Right cardiac atrium (tissue), 5 donors: Measurements from ENCODE around the gene SLC9A3. TPM values are rescaled to one million over a fixed set of nuclear protein-coding genes. Genes with fewer than 3 reads are reported as not detected.

ENCODE experiments used
- ATAC-seq, 2 donors: fragments of 200-7000 bp; cut with Tn5 transposase; one replicate each; pipeline versions ENCODE4 v1.8.0 to v1.9.1; 2020; ENCODE audit warnings: moderate library complexity in 2 of 2, mild to moderate bottlenecking in 1 of 2
- DNase-seq, 3 donors: peaks; one replicate each; pipeline ENCODE4 v3.0.0-alpha.2; 2020
- H3K27ac ChIP-seq: one replicate; pipeline ENCODE4 v1.5.1; 2013; ENCODE audit warnings: mild to moderate bottlenecking, low read length, control low read depth, moderate library complexity
- H3K27me3 ChIP-seq: one replicate; pipeline ENCODE4 v1.6.1; 2013; ENCODE audit not compliant: control insufficient read depth, insufficient read depth
- H3K4me1 ChIP-seq: one replicate; pipeline ENCODE4 v1.6.1; 2013; ENCODE audit warnings: low read length; ENCODE audit not compliant: control insufficient read depth, insufficient read depth
- H3K4me3 ChIP-seq: one replicate; pipeline ENCODE4 v1.5.1; 2013; ENCODE audit warnings: low read length, control low read depth
- H3K9me3 ChIP-seq: one replicate; pipeline ENCODE4 v1.6.1; 2013; ENCODE audit warnings: low read length; ENCODE audit not compliant: control insufficient read depth
- WGBS: extraction: QIAGEN DNeasy Blood & Tissue Kit; methylation state at CpG from one replicate; pipeline ENCODE4 v1.1.7; 2013; 5-methylcytosine and 5-hydroxymethylcytosine counted together
- intact Hi-C, 4 donors: fragments of 100-400 bp; cut with DNase I; formaldehyde crosslinking; loops; one replicate each; pipeline versions ENCODE4 v1.11.0 to v1.14.0; 2022 to 2023
- polyA plus RNA-seq: library from polyadenylated mRNA; stranded (reverse); fragments of 200-250 nt; gene quantifications from one replicate; pipeline ENCODE4 v1.2.3, GENCODE V29; 2013
- total RNA-seq, 4 donors: library from RNA; stranded (reverse); fragmentation: NEBNext Ultra II Directional; extraction: Animal tissue kit (Norgen Biotek cat#: 25700); gene quantifications; one replicate each; pipeline ENCODE4 v1.2.1, GENCODE V29; 2021
- donor health status: healthy with polysubstance abuse.
- donor health status: DM: no; HTN: yes; CAD: no.
- donor health status: DM: no; HTN: no; CAD: no.
- donor health status: DM: no; HTN: yes; CAD: no; lungs with severe emphysema.
- donor health status: DM: yes; HTN: yes; CAD: no.

SLC9A3 gene
- total and polyA plus RNA-seq, 5 donors: 0.94 to 1.1 (median 1.0) TPM

GRCh38 chr5:543755-544674, 19.8 kb upstream of the SLC9A3 start:
- peak; percentile 39 to 78 (median 77) for DNase-seq
- H3K4me1 ChIP-seq: no peaks in the 10 kb centered on the region
- no peak overlapping the region for H3K4me3 ChIP-seq
- 72% methylated on average over 30 of the region's 30 CpGs for WGBS
- no peaks in the 10 kb centered on the region for H3K27me3 ChIP-seq
- intact Hi-C loops: no loop called here
- peak; percentile 13 to 38 for ATAC-seq
- no peaks in the 10 kb centered on the region for H3K9me3 ChIP-seq
- H3K27ac ChIP-seq: no peak overlapping the region

GRCh38 chr5:543351-543750, 19.1 kb upstream of the SLC9A3 start:
- Histone ChIP-seq H3K27me3 (no peaks in the 10 kb centered on the region), H3K4me3 (no peak overlapping the region), H3K27ac (no peak overlapping the region), H3K4me1 (no peaks in the 10 kb centered on the region), H3K9me3 (no peaks in the 10 kb centered on the region)
- ATAC-seq: no peak
- intact Hi-C loops: no loop called here
- peak in 2 of 3 donors; percentile 2 to 21 for DNase-seq
- 85% methylated on average over 5 of the region's 5 CpGs for WGBS

GRCh38 chr5:542319-543311, 18.4 kb upstream of the SLC9A3 start:
- H3K9me3 ChIP-seq: no peaks in the 10 kb centered on the region
- DNase-seq: peak; percentile 10 to 48 (median 17)
- intact Hi-C loops: no loop called here
- H3K4me3 ChIP-seq: no peak overlapping the region
- WGBS: 82% methylated on average over 32 of the region's 32 CpGs
- no peak overlapping the region for H3K27ac ChIP-seq
- H3K27me3 ChIP-seq: no peaks in the 10 kb centered on the region
- H3K4me1 ChIP-seq: no peaks in the 10 kb centered on the region
- no peak for ATAC-seq

- 69% methylated on average over 24 of the region's 24 CpGs for WGBS
- Histone ChIP-seq H3K9me3 (no peaks in the 10 kb centered on the region), H3K27ac (no peak overlapping the region), H3K4me1 (no peaks in the 10 kb centered on the region), H3K4me3 (no peak overlapping the region), H3K27me3 (no peaks in the 10 kb centered on the region)
- DNase-seq (peak; percentile 7 to 30 (median 26)), ATAC-seq (no peak)
- intact Hi-C loops: no loop called here
Observed at GRCh38 chr5:541539-542318, 17.5 kb upstream of the SLC9A3 start.

GRCh38 chr5:540906-541538, 16.8 kb upstream of the SLC9A3 start:
- 69% methylated on average over 17 of the region's 17 CpGs for WGBS
- no peaks in the 10 kb centered on the region for H3K27me3 ChIP-seq
- intact Hi-C loops: no loop called here
- no peak for ATAC-seq
- peak in 2 of 3 donors; percentile 6 to 36 for DNase-seq
- H3K4me1 ChIP-seq: no peaks in the 10 kb centered on the region
- no peaks in the 10 kb centered on the region for H3K9me3 ChIP-seq
- no peak overlapping the region for H3K4me3 ChIP-seq
- H3K27ac ChIP-seq: no peak overlapping the region

- H3K9me3 ChIP-seq: no peaks in the 10 kb centered on the region
- H3K27me3 ChIP-seq: no peaks in the 10 kb centered on the region
- no peak overlapping the region for H3K27ac ChIP-seq
- intact Hi-C loops: no loop called here
- no peaks in the 10 kb centered on the region for H3K4me1 ChIP-seq
- DNase-seq: peak in 2 of 3 donors; percentile 6 to 40
- no peak overlapping the region for H3K4me3 ChIP-seq
- WGBS: 59% methylated on average over 23 of the region's 23 CpGs
- ATAC-seq: no peak
Observed at GRCh38 chr5:540071-540905, 16.0 kb upstream of the SLC9A3 start.

- Histone ChIP-seq H3K27ac (no peak overlapping the region), H3K4me3 (no peak overlapping the region), H3K27me3 (no peaks in the 10 kb centered on the region), H3K4me1 (no peaks in the 10 kb centered on the region), H3K9me3 (no peaks in the 10 kb centered on the region)
- no peak for ATAC-seq
- intact Hi-C loops: no loop called here
- WGBS: 47% methylated on average over 25 of the region's 25 CpGs
- peak in 2 of 3 donors; percentile 7 to 34 for DNase-seq
Observed at GRCh38 chr5:539469-540070, 15.3 kb upstream of the SLC9A3 start.

- no peaks in the 10 kb centered on the region for H3K27me3 ChIP-seq
- no peaks in the 10 kb centered on the region for H3K9me3 ChIP-seq
- WGBS: 68% methylated on average over 27 of the region's 27 CpGs
- no peak overlapping the region for H3K27ac ChIP-seq
- ATAC-seq: no peak
- DNase-seq: peak in 2 of 3 donors; percentile 8 to 20
- H3K4me3 ChIP-seq: no peak overlapping the region
- no peaks in the 10 kb centered on the region for H3K4me1 ChIP-seq
- intact Hi-C loops: no loop called here
Observed at GRCh38 chr5:538801-539468, 14.7 kb upstream of the SLC9A3 start.

GRCh38 chr5:538271-538771, 14.1 kb upstream of the SLC9A3 start:
- Histone ChIP-seq H3K27me3 (no peaks in the 10 kb centered on the region), H3K4me1 (no peaks in the 10 kb centered on the region), H3K9me3 (no peaks in the 10 kb centered on the region), H3K27ac (no peak overlapping the region), H3K4me3 (no peak overlapping the region)
- peak in 2 of 3 donors; percentile 5 to 25 for DNase-seq
- intact Hi-C loops: no loop called here
- ATAC-seq: no peak
- WGBS: 91% methylated on average over 27 of the region's 27 CpGs
